Measurements from ENCODE around the gene DOCK11.
"Not testable (repeated sequence)": the region's sequence is repeated elsewhere in the genome, so short reads cannot be mapped to it uniquely, and the experiment has no call there.

Gene DOCK11

GRCh38 chrX:118714521-118714920 is 218.9 kb downstream of the DOCK11 start:
- DNase-seq, result no peak

GRCh38 chrX:118715917-118716316 is 220.3 kb downstream of the DOCK11 start:
- DNase-seq, result not testable (repeated sequence)

- DNase-seq, result not testable (repeated sequence)
These were observed 221.2 kb downstream of the DOCK11 start for GRCh38 chrX:118716833-118717232.

GRCh38 chrX:118717678-118718391 is 222.2 kb downstream of the DOCK11 start:
- DNase-seq, result no peak

GRCh38 chrX:118718737-118719136 is 223.1 kb downstream of the DOCK11 start:
- no peak for DNase-seq

GRCh38 chrX:118720058-118720707 is 224.6 kb downstream of the DOCK11 start:
- no peak for DNase-seq

GRCh38 chrX:118723376-118723775 is 227.8 kb downstream of the DOCK11 start:
- no peak for DNase-seq

GRCh38 chrX:118724365-118724764 is 228.8 kb downstream of the DOCK11 start:
- DNase-seq, result no peak

- no peak for DNase-seq
These were observed 229.2 kb downstream of the DOCK11 start for GRCh38 chrX:118724775-118725174.

- DNase-seq, result no peak
These were observed 230.8 kb downstream of the DOCK11 start for GRCh38 chrX:118726396-118726795.

- DNase-seq, result peak in 1 of 2 donors; percentile 1
These were observed 231.5 kb downstream of the DOCK11 start, which contains the start of gene IL13RA1 for GRCh38 chrX:118726887-118727685. IL13RA1 (plus strand) TSS chrX:118727606; CDS start chrX:118727639, 33 bp downstream.

- no peak for DNase-seq
These were observed 232.2 kb downstream of the DOCK11 start for GRCh38 chrX:118727686-118728339.

GRCh38 chrX:118729042-118729652 is 233.5 kb downstream of the DOCK11 start:
- DNase-seq, result no peak

- DNase-seq, result no peak
These were observed 235.1 kb downstream of the DOCK11 start for GRCh38 chrX:118730500-118731247.

- DNase-seq, result not testable (repeated sequence)
These were observed 236.9 kb downstream of the DOCK11 start for GRCh38 chrX:118732551-118732950.

- no peak for DNase-seq
These were observed 239.3 kb downstream of the DOCK11 start for GRCh38 chrX:118734909-118735308.

All from activated CD4-positive, alpha-beta T cell treated with anti-CD3 and anti-CD28 coated beads for 4 hours (primary cell).